ENCODE data around the gene ZFYVE1.

- no peak for TF ChIP-seq CTCF (IDR thresholded peaks at IDR 0.05)
- no peak for TF ChIP-seq POLR2AphosphoS5 (IDR thresholded peaks at IDR 0.05)
Measured at GRCh38 chr14:72968316-72968715, 58.6 kb downstream of the ZFYVE1 start.

Data from prostate gland (tissue), 2 donors.